Smooth muscle cell (in vitro differentiated cells): ENCODE data around the gene PALLD. TPM values are rescaled to one million over a fixed set of nuclear protein-coding genes. Genes with fewer than 3 reads are reported as not detected.

Experiments
- DNase-seq: peaks from one replicate; lab custom pipeline; 2025; ENCODE audit not compliant: unreplicated experiment; lab: John Stamatoyannopoulos, UW
- H2AFZ ChIP-seq: fragments of 200-600 bp; sonication (generic); 2 replicates; pipeline ENCODE4 v1.6.0; 2016; ENCODE audit warnings: antibody characterized with exemption, low read depth, mild to moderate bottlenecking
- H3F3A ChIP-seq: fragments of 200-600 bp; sonication (generic); 2 replicates; pipeline ENCODE4 v1.6.0; 2017; ENCODE audit warnings: antibody characterized with exemption, low read depth
- H3K27ac ChIP-seq: fragments of 200-600 bp; sonication (generic); 2 replicates; pipeline ENCODE4 v1.5.1; 2016; ENCODE audit warnings: low read depth, mild to moderate bottlenecking
- H3K27me3 ChIP-seq: fragments of 200-600 bp; sonication (generic); 2 replicates; pipeline ENCODE4 v1.6.1; 2016; ENCODE audit warnings: low read depth, mild to moderate bottlenecking
- H3K36me3 ChIP-seq: fragments of 200-600 bp; sonication (generic); 2 replicates; pipeline ENCODE4 v1.5.1; 2016; ENCODE audit warnings: low read depth
- H3K4me1 ChIP-seq: fragments of 200-600 bp; sonication (generic); 2 replicates; pipeline ENCODE4 v1.5.1; 2016; ENCODE audit warnings: low read depth
- H3K4me2 ChIP-seq: fragments of 200-600 bp; sonication (generic); 2 replicates; pipeline ENCODE4 v1.6.0; 2016; ENCODE audit warnings: mild to moderate bottlenecking
- H3K4me3 ChIP-seq: fragments of 200-600 bp; sonication (generic); 2 replicates; pipeline ENCODE4 v1.5.1; 2016; ENCODE audit warnings: mild to moderate bottlenecking
- H3K79me2 ChIP-seq: fragments of 200-600 bp; sonication (generic); 2 replicates; pipeline ENCODE4 v1.6.0; 2016; ENCODE audit warnings: low read depth, mild to moderate bottlenecking
- H3K9ac ChIP-seq: fragments of 200-600 bp; sonication (generic); 2 replicates; pipeline ENCODE4 v1.6.0; 2016; ENCODE audit warnings: low read depth
- H3K9me3 ChIP-seq: fragments of 200-600 bp; sonication (generic); replicated peaks from 2 replicates; pipeline ENCODE4 v1.5.1; 2016; ENCODE audit warnings: low read depth
- H4K20me1 ChIP-seq: fragments of 200-600 bp; sonication (generic); 2 replicates; pipeline ENCODE4 v1.6.0; 2016; ENCODE audit warnings: low read depth
- CTCF ChIP-seq: fragments of 200-600 bp; sonication (generic); IDR thresholded peaks from 2 replicates; pipeline ENCODE4 v1.5.1; 2017; ENCODE audit warnings: borderline replicate concordance, mild to moderate bottlenecking, antibody characterized with exemption; ENCODE audit not compliant: insufficient read depth, poor library complexity, severe bottlenecking
- WGBS: methylation state at CpG from one replicate; pipeline ENCODE4 v1.1.7; 2016; ENCODE audit warnings: low lambda C conversion rate; 5-methylcytosine and 5-hydroxymethylcytosine counted together
- polyA plus RNA-seq: library from polyadenylated mRNA; unstranded; fragments of >200 nt; fragmentation: Nextera tagmentation; extraction: Ambion mirVana; gene quantifications from 2 replicates; pipeline ENCODE4 v1.2.1, GENCODE V29; 2016
- total RNA-seq: library from RNA; depleted of rRNA; stranded (reverse); fragments of >200 nt; gene quantifications from 2 replicates; pipeline ENCODE4 v1.2.3, GENCODE V29; 2014

Gene PALLD
- total and polyA plus RNA-seq, 2 experiments from 2014 or later, result 354 to 415 TPM

GRCh38 chr4:168854350-168854921 lies 357.6 kb downstream of the PALLD start:
- DNase-seq, result no peak
- no peak overlapping the region for H3K4me2 ChIP-seq
- H3K79me2 ChIP-seq, result peaks cover 100% of the 10 kb centered on the region
- peaks cover 59% of the 10 kb centered on the region for H3F3A ChIP-seq
- H3K36me3 ChIP-seq, result peaks cover 4% of the 10 kb centered on the region
- H3K4me1 ChIP-seq, result peaks cover 28% of the 10 kb centered on the region
- H3K9me3 ChIP-seq, result no peaks in the 10 kb centered on the region
- no peaks in the 10 kb centered on the region for H3K27me3 ChIP-seq
- peak overlapping the region; percentile 96 for H3K27ac ChIP-seq
- peaks cover 96% of the 10 kb centered on the region for H4K20me1 ChIP-seq
- WGBS, result 83% methylated on average over 8 of the region's 8 CpGs
- H3K4me3 ChIP-seq, result no peak overlapping the region
- H3K9ac ChIP-seq, result no peak overlapping the region
- TF ChIP-seq CTCF, result no peak
- H2AFZ ChIP-seq, result no peak overlapping the region

GRCh38 chr4:168856312-168856711 lies 359.5 kb downstream of the PALLD start:
- H3F3A ChIP-seq, result peaks cover 61% of the 10 kb centered on the region
- TF ChIP-seq CTCF, result no peak
- peak overlapping the region; percentile 64 for H3K9ac ChIP-seq
- H3K79me2 ChIP-seq, result peaks cover 100% of the 10 kb centered on the region
- peaks cover 25% of the 10 kb centered on the region for H3K4me1 ChIP-seq
- DNase-seq, result no peak
- 6% methylated on average over 2 of the region's 2 CpGs for WGBS
- H3K36me3 ChIP-seq, result peaks cover 4% of the 10 kb centered on the region
- no peaks in the 10 kb centered on the region for H3K9me3 ChIP-seq
- H3K27ac ChIP-seq, result peak overlapping the region; percentile 96
- H3K4me3 ChIP-seq, result no peak overlapping the region
- no peak overlapping the region for H2AFZ ChIP-seq
- no peaks in the 10 kb centered on the region for H3K27me3 ChIP-seq
- peak overlapping the region; percentile 75 for H3K4me2 ChIP-seq
- peaks cover 97% of the 10 kb centered on the region for H4K20me1 ChIP-seq

GRCh38 chr4:168857009-168857408 lies 360.2 kb downstream of the PALLD start:
- no peaks in the 10 kb centered on the region for H3K27me3 ChIP-seq
- peak overlapping the region; percentile 96 for H3K27ac ChIP-seq
- DNase-seq, result no peak
- H3K9ac ChIP-seq, result peak overlapping the region; percentile 64
- WGBS, result 88% methylated on average over 6 of the region's 6 CpGs
- no peak for TF ChIP-seq CTCF
- H3K4me2 ChIP-seq, result peak overlapping the region; percentile 75
- peaks cover 4% of the 10 kb centered on the region for H3K36me3 ChIP-seq
- peaks cover 65% of the 10 kb centered on the region for H3F3A ChIP-seq
- no peak overlapping the region for H3K4me3 ChIP-seq
- no peaks in the 10 kb centered on the region for H3K9me3 ChIP-seq
- H3K79me2 ChIP-seq, result peaks cover 100% of the 10 kb centered on the region
- H3K4me1 ChIP-seq, result peaks cover 25% of the 10 kb centered on the region
- no peak overlapping the region for H2AFZ ChIP-seq
- peaks cover 97% of the 10 kb centered on the region for H4K20me1 ChIP-seq
